ENCODE data around the gene PSMD8. TPM values are rescaled to one million over a fixed set of nuclear protein-coding genes. Genes with fewer than 3 reads are reported as not detected.

Gene PSMD8
- total RNA-seq, 1 donor from 2014 or later: 215 TPM

- H3K9ac ChIP-seq (ENCODE audit: low read length): peak within 1 kb of the TSS; percentile 86
- peak; percentile 58 for TF ChIP-seq CTCF (IDR thresholded peaks at IDR 0.05; ENCODE audit: insufficient read depth, low read depth, low read length)
- TF ChIP-seq EZH2 (IDR thresholded peaks at IDR 0.05; ENCODE audit: insufficient read depth, low read length): no peak
- no peaks in the 10 kb centered on the region for H3K9me3 Mint-ChIP-seq (ENCODE audit: unreplicated experiment)
- H3K36me3 ChIP-seq (ENCODE audit: insufficient read depth, low read length): no peaks in the 10 kb centered on the region
- H3K27ac Mint-ChIP-seq (ENCODE audit: unreplicated experiment): no peak within 1 kb of the TSS
- no peaks in the 10 kb centered on the region for H3K9me3 ChIP-seq (ENCODE audit: insufficient read depth, low read depth, low read length)
- H4K20me1 ChIP-seq (ENCODE audit: insufficient read depth, low read length): no peaks in the 10 kb centered on the region
- peak within 1 kb of the TSS; percentile 92 for H2AFZ ChIP-seq (ENCODE audit: low read depth, low read length)
- peak; percentile 80 for DNase-seq (ENCODE audit: low read depth)
- peak within 1 kb of the TSS; percentile 86 for H3K4me3 Mint-ChIP-seq (ENCODE audit: unreplicated experiment)
- no peaks in the 10 kb centered on the region for H3K27me3 Mint-ChIP-seq (ENCODE audit: low read depth, unreplicated experiment)
- H3K4me3 ChIP-seq (ENCODE audit: insufficient read depth, low read depth, low read length): peak within 1 kb of the TSS; percentile 75
- H3K36me3 Mint-ChIP-seq (ENCODE audit: low read depth, unreplicated experiment): peaks cover 6% of the 10 kb centered on the region
- no peaks in the 10 kb centered on the region for H3K27me3 ChIP-seq (ENCODE audit: insufficient read depth, low read length)
- H3K27ac ChIP-seq (ENCODE audit: low read depth, low read length): peak within 1 kb of the TSS; percentile 42
- peaks cover 8% of the 10 kb centered on the region for H3K79me2 ChIP-seq (ENCODE audit: insufficient read depth, low read length)
- peak within 1 kb of the TSS; percentile 98 for H3K4me2 ChIP-seq (ENCODE audit: low read length)
- H3K4me1 ChIP-seq (ENCODE audit: insufficient read depth, low read length): peaks cover 4% of the 10 kb centered on the region
- FAIRE-seq: no peak
- H3K4me1 Mint-ChIP-seq (ENCODE audit: low read depth, unreplicated experiment): peaks cover 16% of the 10 kb centered on the region
Measured at GRCh38 chr19:38402967-38403674, 28.8 kb downstream of the PSMD8 start, which contains the start of gene FAM98C. FAM98C (plus strand) TSS chr19:38403093; CDS start chr19:38403154, 61 bp downstream.

GRCh38 chr19:38404858-38405257, 30.5 kb downstream of the PSMD8 start:
- TF ChIP-seq EZH2 (IDR thresholded peaks at IDR 0.05; ENCODE audit: insufficient read depth, low read length) (no peak), CTCF (IDR thresholded peaks at IDR 0.05; ENCODE audit: insufficient read depth, low read depth, low read length) (no peak)
- H3K4me1 Mint-ChIP-seq (ENCODE audit: low read depth, unreplicated experiment): peaks cover 13% of the 10 kb centered on the region
- FAIRE-seq: no peak
- H3K4me2 ChIP-seq (ENCODE audit: low read length): no peak overlapping the region
- peaks cover 3% of the 10 kb centered on the region for H3K27me3 Mint-ChIP-seq (ENCODE audit: low read depth, unreplicated experiment)
- no peak overlapping the region for H3K27ac ChIP-seq (ENCODE audit: low read depth, low read length)
- H3K27me3 ChIP-seq (ENCODE audit: insufficient read depth, low read length): no peaks in the 10 kb centered on the region
- no peak overlapping the region for H3K9ac ChIP-seq (ENCODE audit: low read length)
- no peak overlapping the region for H2AFZ ChIP-seq (ENCODE audit: low read depth, low read length)
- no peak overlapping the region for H3K4me3 ChIP-seq (ENCODE audit: insufficient read depth, low read depth, low read length)
- peaks cover 3% of the 10 kb centered on the region for H3K9me3 Mint-ChIP-seq (ENCODE audit: unreplicated experiment)
- peaks cover 8% of the 10 kb centered on the region for H3K79me2 ChIP-seq (ENCODE audit: insufficient read depth, low read length)
- H4K20me1 ChIP-seq (ENCODE audit: insufficient read depth, low read length): no peaks in the 10 kb centered on the region
- no peak for DNase-seq (ENCODE audit: low read depth)
- no peaks in the 10 kb centered on the region for H3K36me3 ChIP-seq (ENCODE audit: insufficient read depth, low read length)
- H3K4me1 ChIP-seq (ENCODE audit: insufficient read depth, low read length): peaks cover 4% of the 10 kb centered on the region
- H3K27ac Mint-ChIP-seq (ENCODE audit: unreplicated experiment): no peak overlapping the region
- no peaks in the 10 kb centered on the region for H3K9me3 ChIP-seq (ENCODE audit: insufficient read depth, low read depth, low read length)
- no peak overlapping the region for H3K4me3 Mint-ChIP-seq (ENCODE audit: unreplicated experiment)
- H3K36me3 Mint-ChIP-seq (ENCODE audit: low read depth, unreplicated experiment): peaks cover 11% of the 10 kb centered on the region

- no peak overlapping the region for H3K9ac ChIP-seq (ENCODE audit: low read length)
- Mint-ChIP-seq H3K27ac (ENCODE audit: unreplicated experiment) (no peak overlapping the region), H3K4me1 (ENCODE audit: low read depth, unreplicated experiment) (peaks cover 11% of the 10 kb centered on the region), H3K27me3 (ENCODE audit: low read depth, unreplicated experiment) (peaks cover 4% of the 10 kb centered on the region), H3K4me3 (ENCODE audit: unreplicated experiment) (peak overlapping the region; percentile 62), H3K36me3 (ENCODE audit: low read depth, unreplicated experiment) (peaks cover 12% of the 10 kb centered on the region), H3K9me3 (ENCODE audit: unreplicated experiment) (peaks cover 4% of the 10 kb centered on the region)
- TF ChIP-seq CTCF (IDR thresholded peaks at IDR 0.05; ENCODE audit: insufficient read depth, low read depth, low read length) (no peak), EZH2 (IDR thresholded peaks at IDR 0.05; ENCODE audit: insufficient read depth, low read length) (no peak)
- DNase-seq (ENCODE audit: low read depth): no peak
- peaks cover 8% of the 10 kb centered on the region for H3K79me2 ChIP-seq (ENCODE audit: insufficient read depth, low read length)
- H3K4me2 ChIP-seq (ENCODE audit: low read length): no peak overlapping the region
- no peaks in the 10 kb centered on the region for H4K20me1 ChIP-seq (ENCODE audit: insufficient read depth, low read length)
- no peak overlapping the region for H3K4me3 ChIP-seq (ENCODE audit: insufficient read depth, low read depth, low read length)
- no peaks in the 10 kb centered on the region for H3K36me3 ChIP-seq (ENCODE audit: insufficient read depth, low read length)
- FAIRE-seq: no peak
- H3K27ac ChIP-seq (ENCODE audit: low read depth, low read length): no peak overlapping the region
- H3K4me1 ChIP-seq (ENCODE audit: insufficient read depth, low read length): peaks cover 4% of the 10 kb centered on the region
- no peaks in the 10 kb centered on the region for H3K9me3 ChIP-seq (ENCODE audit: insufficient read depth, low read depth, low read length)
- no peak overlapping the region for H2AFZ ChIP-seq (ENCODE audit: low read depth, low read length)
- H3K27me3 ChIP-seq (ENCODE audit: insufficient read depth, low read length): no peaks in the 10 kb centered on the region
Measured at GRCh38 chr19:38405276-38405675, 30.9 kb downstream of the PSMD8 start.

Data from astrocyte (in vitro differentiated cells and primary cell).